ENCODE data around the gene SLC37A1.

The SLC37A1 gene

GRCh38 chr21:42533306-42533962 is 19.8 kb downstream of the SLC37A1 start:
- no peaks in the 10 kb centered on the region for H3K9me3 ChIP-seq (ENCODE audit: control insufficient read depth, low read length)
- H3K4me1 ChIP-seq (ENCODE audit: control insufficient read depth, insufficient read depth, low read length, poor library complexity, severe bottlenecking) = peaks cover 2% of the 10 kb centered on the region
- no peaks in the 10 kb centered on the region for H3K27me3 ChIP-seq (replicated peaks; ENCODE audit: control insufficient read depth, insufficient read depth, low read length, poor library complexity, severe bottlenecking)
- no peak overlapping the region for H3K27ac ChIP-seq (ENCODE audit: insufficient read depth, low read length, poor library complexity, severe bottlenecking)
- DNase-seq = no peak
- no peak overlapping the region for H3K4me3 ChIP-seq (ENCODE audit: insufficient read depth, low read depth, low read length, poor library complexity, severe bottlenecking)
- H3K36me3 ChIP-seq (ENCODE audit: control insufficient read depth, insufficient read depth, low read length) = peaks cover 24% of the 10 kb centered on the region

DNA sequence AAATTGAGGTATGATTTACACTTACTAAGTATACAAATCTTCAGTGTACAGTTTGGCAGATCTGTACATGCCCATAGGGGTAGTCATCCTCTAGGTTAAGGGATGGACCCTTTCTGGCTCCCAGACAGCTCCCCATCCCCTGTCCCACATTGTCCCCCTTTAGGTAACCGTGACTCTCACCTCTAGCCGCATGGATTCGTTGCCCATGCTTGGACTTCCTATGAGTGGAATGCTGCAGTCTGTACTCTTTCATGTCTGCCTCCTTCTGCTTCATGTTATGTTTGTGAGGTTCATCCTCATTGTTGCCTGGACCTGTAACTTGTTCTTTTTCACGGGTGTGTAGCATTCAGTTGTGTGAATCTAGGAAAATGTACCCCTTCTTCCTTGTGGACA is 20.3 kb downstream of the SLC37A1 start:
- DNase-seq = no peak
- Histone ChIP-seq H3K4me3 (ENCODE audit: insufficient read depth, low read depth, low read length, poor library complexity, severe bottlenecking) (no peak overlapping the region), H3K27me3 (replicated peaks; ENCODE audit: control insufficient read depth, insufficient read depth, low read length, poor library complexity, severe bottlenecking) (no peaks in the 10 kb centered on the region), H3K27ac (ENCODE audit: insufficient read depth, low read length, poor library complexity, severe bottlenecking) (no peak overlapping the region), H3K9me3 (ENCODE audit: control insufficient read depth, low read length) (no peaks in the 10 kb centered on the region), H3K36me3 (ENCODE audit: control insufficient read depth, insufficient read depth, low read length) (peaks cover 24% of the 10 kb centered on the region), H3K4me1 (ENCODE audit: control insufficient read depth, insufficient read depth, low read length, poor library complexity, severe bottlenecking) (no peaks in the 10 kb centered on the region)

DNA sequence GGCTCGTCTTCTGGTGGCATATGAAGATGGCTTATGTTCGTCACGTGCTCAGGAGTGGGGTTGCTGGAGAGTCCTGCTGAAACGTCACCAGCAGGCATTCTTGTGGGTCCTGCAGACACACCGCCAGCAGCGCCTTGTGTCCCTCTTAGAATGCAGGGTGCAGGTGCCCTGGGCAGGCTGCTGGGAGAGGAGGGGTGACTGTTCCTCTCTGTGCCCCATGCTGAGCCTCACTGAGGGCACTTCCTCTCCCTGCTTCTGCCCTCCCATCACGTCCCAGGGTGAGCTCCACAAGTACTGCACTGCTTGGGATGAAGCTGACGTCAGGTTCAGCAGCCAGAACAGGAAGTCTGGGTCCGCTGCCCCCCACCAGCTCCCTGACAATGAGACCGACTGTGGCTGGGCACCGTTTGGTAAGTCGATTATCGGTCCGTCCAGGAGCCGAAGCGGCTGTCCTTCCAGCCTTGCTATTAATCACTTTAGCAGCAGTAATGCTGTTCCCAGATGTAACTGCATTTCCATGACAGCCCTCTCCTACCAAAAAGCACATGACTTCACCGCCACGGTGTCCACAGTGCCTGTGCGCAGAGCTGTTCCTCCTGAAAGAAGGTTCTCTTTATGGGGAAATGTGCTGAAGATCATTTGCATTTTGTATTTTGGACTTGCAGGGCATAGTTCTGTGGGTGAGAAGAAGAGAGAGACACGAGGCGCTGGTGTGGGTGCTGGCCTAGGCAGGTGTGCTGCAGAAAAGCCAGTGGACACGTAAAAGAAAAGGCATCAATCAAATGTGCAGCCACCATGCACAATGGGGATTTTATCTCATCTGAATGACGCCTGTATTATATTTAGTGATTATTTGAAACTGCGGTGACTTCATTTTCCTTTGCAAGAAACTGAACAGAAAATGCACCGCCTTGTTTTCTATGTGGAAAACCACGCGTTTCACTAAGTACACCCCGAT is 21.0 kb downstream of the SLC37A1 start:
- no peak overlapping the region for H3K27ac ChIP-seq (ENCODE audit: insufficient read depth, low read length, poor library complexity, severe bottlenecking)
- peaks cover 28% of the 10 kb centered on the region for H3K36me3 ChIP-seq (ENCODE audit: control insufficient read depth, insufficient read depth, low read length)
- no peaks in the 10 kb centered on the region for H3K9me3 ChIP-seq (ENCODE audit: control insufficient read depth, low read length)
- no peak for DNase-seq
- no peaks in the 10 kb centered on the region for H3K27me3 ChIP-seq (replicated peaks; ENCODE audit: control insufficient read depth, insufficient read depth, low read length, poor library complexity, severe bottlenecking)
- H3K4me3 ChIP-seq (ENCODE audit: insufficient read depth, low read depth, low read length, poor library complexity, severe bottlenecking) = no peak overlapping the region
- H3K4me1 ChIP-seq (ENCODE audit: control insufficient read depth, insufficient read depth, low read length, poor library complexity, severe bottlenecking) = no peaks in the 10 kb centered on the region

DNA sequence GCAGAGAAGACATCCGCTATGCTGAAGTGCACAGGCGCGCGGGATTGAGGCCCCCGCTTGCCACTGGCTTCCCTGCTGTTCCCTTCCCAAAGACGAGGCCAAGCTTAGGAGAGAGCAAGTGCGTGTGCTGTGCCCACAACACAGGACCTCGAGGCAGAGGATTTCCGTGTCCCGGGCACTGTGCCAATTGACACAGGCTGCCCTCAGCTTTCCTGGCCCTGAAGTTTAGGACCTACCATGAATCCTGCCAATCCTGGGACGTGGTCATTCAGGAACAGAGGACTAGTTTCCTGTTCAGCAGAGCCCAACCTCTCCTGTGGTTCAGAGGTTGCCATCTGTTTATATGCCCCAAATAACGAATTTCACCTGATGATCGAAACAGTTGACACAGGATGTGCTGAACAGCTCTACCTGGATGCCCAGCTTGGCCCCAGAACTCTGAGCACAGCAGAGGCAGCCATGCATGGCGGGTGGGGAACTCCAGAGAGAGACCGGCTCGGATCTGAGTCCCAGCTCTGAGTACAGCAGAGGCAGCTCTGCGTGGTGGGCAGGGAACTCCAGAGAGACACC is 22.0 kb downstream of the SLC37A1 start:
- no peak overlapping the region for H3K4me3 ChIP-seq (ENCODE audit: insufficient read depth, low read depth, low read length, poor library complexity, severe bottlenecking)
- no peak overlapping the region for H3K27ac ChIP-seq (ENCODE audit: insufficient read depth, low read length, poor library complexity, severe bottlenecking)
- no peaks in the 10 kb centered on the region for H3K27me3 ChIP-seq (replicated peaks; ENCODE audit: control insufficient read depth, insufficient read depth, low read length, poor library complexity, severe bottlenecking)
- peaks cover 30% of the 10 kb centered on the region for H3K36me3 ChIP-seq (ENCODE audit: control insufficient read depth, insufficient read depth, low read length)
- H3K9me3 ChIP-seq (ENCODE audit: control insufficient read depth, low read length) = no peaks in the 10 kb centered on the region
- DNase-seq = no peak
- H3K4me1 ChIP-seq (ENCODE audit: control insufficient read depth, insufficient read depth, low read length, poor library complexity, severe bottlenecking) = no peaks in the 10 kb centered on the region

- no peak overlapping the region for H3K27ac ChIP-seq (ENCODE audit: insufficient read depth, low read length, poor library complexity, severe bottlenecking)
- no peak overlapping the region for H3K4me3 ChIP-seq (ENCODE audit: insufficient read depth, low read depth, low read length, poor library complexity, severe bottlenecking)
- DNase-seq = no peak
- H3K9me3 ChIP-seq (ENCODE audit: control insufficient read depth, low read length) = no peaks in the 10 kb centered on the region
- H3K4me1 ChIP-seq (ENCODE audit: control insufficient read depth, insufficient read depth, low read length, poor library complexity, severe bottlenecking) = no peaks in the 10 kb centered on the region
- peaks cover 30% of the 10 kb centered on the region for H3K36me3 ChIP-seq (ENCODE audit: control insufficient read depth, insufficient read depth, low read length)
- no peaks in the 10 kb centered on the region for H3K27me3 ChIP-seq (replicated peaks; ENCODE audit: control insufficient read depth, insufficient read depth, low read length, poor library complexity, severe bottlenecking)
These were observed 22.9 kb downstream of the SLC37A1 start for GRCh38 chr21:42536601-42537000.

GRCh38 chr21:42537106-42537742 is 23.6 kb downstream of the SLC37A1 start:
- Histone ChIP-seq H3K4me1 (ENCODE audit: control insufficient read depth, insufficient read depth, low read length, poor library complexity, severe bottlenecking) (no peaks in the 10 kb centered on the region), H3K4me3 (ENCODE audit: insufficient read depth, low read depth, low read length, poor library complexity, severe bottlenecking) (no peak overlapping the region), H3K9me3 (ENCODE audit: control insufficient read depth, low read length) (no peaks in the 10 kb centered on the region), H3K27me3 (replicated peaks; ENCODE audit: control insufficient read depth, insufficient read depth, low read length, poor library complexity, severe bottlenecking) (no peaks in the 10 kb centered on the region), H3K36me3 (ENCODE audit: control insufficient read depth, insufficient read depth, low read length) (peaks cover 30% of the 10 kb centered on the region), H3K27ac (ENCODE audit: insufficient read depth, low read length, poor library complexity, severe bottlenecking) (no peak overlapping the region)
- no peak for DNase-seq

- Histone ChIP-seq H3K27me3 (replicated peaks; ENCODE audit: control insufficient read depth, insufficient read depth, low read length, poor library complexity, severe bottlenecking) (no peaks in the 10 kb centered on the region), H3K27ac (ENCODE audit: insufficient read depth, low read length, poor library complexity, severe bottlenecking) (no peak overlapping the region), H3K36me3 (ENCODE audit: control insufficient read depth, insufficient read depth, low read length) (peaks cover 30% of the 10 kb centered on the region), H3K9me3 (ENCODE audit: control insufficient read depth, low read length) (no peaks in the 10 kb centered on the region), H3K4me3 (ENCODE audit: insufficient read depth, low read depth, low read length, poor library complexity, severe bottlenecking) (no peak overlapping the region), H3K4me1 (ENCODE audit: control insufficient read depth, insufficient read depth, low read length, poor library complexity, severe bottlenecking) (no peaks in the 10 kb centered on the region)
- DNase-seq = no peak
These were observed 25.0 kb downstream of the SLC37A1 start for GRCh38 chr21:42538479-42539275.

DNA sequence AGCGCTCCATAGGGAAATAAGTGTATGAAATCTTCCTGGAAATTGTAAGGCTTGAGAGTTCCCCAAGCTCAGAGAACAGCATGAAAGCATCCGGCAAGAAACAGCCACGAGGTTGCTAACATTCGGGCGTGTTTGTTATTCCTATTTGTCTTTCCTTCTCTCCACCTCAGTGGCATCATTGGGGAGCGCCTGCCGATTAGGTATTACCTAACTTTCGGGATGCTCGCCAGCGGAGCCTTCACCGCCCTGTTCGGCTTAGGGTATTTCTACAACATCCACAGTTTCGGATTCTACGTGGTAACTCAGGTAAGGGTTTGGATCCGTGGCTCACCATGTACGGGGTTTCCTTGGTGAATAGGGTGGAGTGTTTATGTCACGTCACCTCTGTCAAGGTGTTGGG is 25.7 kb downstream of the SLC37A1 start:
- no peaks in the 10 kb centered on the region for H3K9me3 ChIP-seq (ENCODE audit: control insufficient read depth, low read length)
- H3K27ac ChIP-seq (ENCODE audit: insufficient read depth, low read length, poor library complexity, severe bottlenecking) = no peak overlapping the region
- DNase-seq = no peak
- H3K36me3 ChIP-seq (ENCODE audit: control insufficient read depth, insufficient read depth, low read length) = peaks cover 25% of the 10 kb centered on the region
- H3K4me3 ChIP-seq (ENCODE audit: insufficient read depth, low read depth, low read length, poor library complexity, severe bottlenecking) = no peak overlapping the region
- H3K4me1 ChIP-seq (ENCODE audit: control insufficient read depth, insufficient read depth, low read length, poor library complexity, severe bottlenecking) = no peaks in the 10 kb centered on the region
- no peaks in the 10 kb centered on the region for H3K27me3 ChIP-seq (replicated peaks; ENCODE audit: control insufficient read depth, insufficient read depth, low read length, poor library complexity, severe bottlenecking)

- Histone ChIP-seq H3K27ac (ENCODE audit: insufficient read depth, low read length, poor library complexity, severe bottlenecking) (no peak overlapping the region), H3K36me3 (ENCODE audit: control insufficient read depth, insufficient read depth, low read length) (peaks cover 22% of the 10 kb centered on the region), H3K4me3 (ENCODE audit: insufficient read depth, low read depth, low read length, poor library complexity, severe bottlenecking) (no peak overlapping the region), H3K9me3 (ENCODE audit: control insufficient read depth, low read length) (no peaks in the 10 kb centered on the region), H3K4me1 (ENCODE audit: control insufficient read depth, insufficient read depth, low read length, poor library complexity, severe bottlenecking) (no peaks in the 10 kb centered on the region), H3K27me3 (replicated peaks; ENCODE audit: control insufficient read depth, insufficient read depth, low read length, poor library complexity, severe bottlenecking) (no peaks in the 10 kb centered on the region)
- no peak for DNase-seq
These were observed 26.3 kb downstream of the SLC37A1 start for GRCh38 chr21:42539931-42540343.
